H1 (cell line): Measurements from ENCODE around the gene ZIC5. TPM values are rescaled to one million over a fixed set of nuclear protein-coding genes. Genes with fewer than 3 reads are reported as not detected.

Experiments
- CHD2 ChIP-seq: IDR thresholded peaks from 2 replicates; pipeline ENCODE4 v1.6.1; 2012; ENCODE audit warnings: low read length, improper control_type of control experiment
- CHD7 ChIP-seq: fragments of 300-600 bp; sonication (generic); IDR thresholded peaks from 2 replicates; pipeline ENCODE4 v1.7.1; 2012; ENCODE audit warnings: low read length, moderate library complexity, mild to moderate bottlenecking, inconsistent platforms; ENCODE audit not compliant: insufficient replicate concordance
- EGR1 ChIP-seq: IDR thresholded peaks from 2 replicates; pipeline ENCODE4 v1.6.1; 2011; ENCODE audit warnings: low read depth, low read length, borderline replicate concordance
- FOSL1 ChIP-seq: IDR thresholded peaks from 2 replicates; pipeline ENCODE4 v1.6.1; 2011; ENCODE audit warnings: mild to moderate bottlenecking, low read depth, low read length, moderate library complexity; ENCODE audit not compliant: insufficient read depth
- NANOG ChIP-seq: IDR thresholded peaks from 2 replicates; pipeline ENCODE4 v1.6.1; 2011; ENCODE audit warnings: low read length, low read depth, mild to moderate bottlenecking, inconsistent platforms; ENCODE audit not compliant: insufficient read depth, poor library complexity, severe bottlenecking
- POLR2AphosphoS5 ChIP-seq: IDR thresholded peaks from 2 replicates; pipeline ENCODE4 v1.6.1; 2011; ENCODE audit warnings: low read depth, low read length
- SIX5 ChIP-seq: IDR thresholded peaks from 2 replicates; pipeline ENCODE4 v1.6.1; 2011; ENCODE audit warnings: mild to moderate bottlenecking, low read depth, low read length
- SP1 ChIP-seq: IDR thresholded peaks from 2 replicates; pipeline ENCODE4 v1.6.1; 2011; ENCODE audit warnings: low read depth, low read length
- TBP ChIP-seq: IDR thresholded peaks from 2 replicates; pipeline ENCODE4 v1.6.1; 2011; ENCODE audit warnings: low read depth, low read length, improper control_type of control experiment
- TEAD4 ChIP-seq: IDR thresholded peaks from 2 replicates; pipeline ENCODE4 v1.6.1; 2012; ENCODE audit warnings: low read depth, low read length, inconsistent platforms, mixed read lengths
- polyA plus RNA-seq, 7 experiments: library from polyadenylated mRNA; depleted of rRNA in 3 of 7; stranded (reverse) in 5 of 7; unstranded in 2 of 7; fragments of >200 nt in 5 of 7; fragments of 200-250 nt in 2 of 7; gene quantifications; 1 replicate in 5 of 7; 2 replicates in 1 of 7; 4 replicates in 1 of 7; pipeline versions ENCODE4 v1.2.1 to v1.2.3, GENCODE V29; 2011 to 2013; ENCODE audit warnings: missing spikeins in 2 of 7, mixed read lengths in 2 of 7
- total RNA-seq: library from RNA; stranded (reverse); fragmentation: NEBNext Ultra II Directional; extraction: Animal tissue kit (Norgen Biotek cat#: 25700); gene quantifications from 2 replicates; pipeline ENCODE4 v1.2.1, GENCODE V29; 2021

Gene ZIC5
- total and polyA plus RNA-seq, 2 of the 8 experiments (the other 6 are each of a cell fraction or from before 2014, with no cell fraction given) = 14.2 to 52.7 TPM

GRCh38 chr13:99963816-99964339, 7.7 kb downstream of the ZIC5 start (continued):
- no peak for TF ChIP-seq CHD7
- no peak for TF ChIP-seq NANOG
- no peak for TF ChIP-seq TBP
- TF ChIP-seq EGR1 = no peak
- no peak for TF ChIP-seq FOSL1
- no peak for TF ChIP-seq SP1
- TF ChIP-seq CHD2 = no peak
- TF ChIP-seq TEAD4 = no peak
- TF ChIP-seq POLR2AphosphoS5 = peak; percentile 26; the same call in 1 of the 2 replicates
- no peak for TF ChIP-seq SIX5
